AG04449 (cell line): ENCODE results near the gene USP36.
A peak's percentile ranks its signal among the peaks of the same experiment; 100 is the strongest.

Experiments
- CTCF ChIA-PET: fragments of 350-600 bp; formaldehyde crosslinking; extraction: SDS; loops from one replicate; lab custom pipeline; 2021; ENCODE audit warnings: antibody characterized with exemption; lab: Yijun Ruan, JAX
- POLR2A ChIA-PET: fragments of 400-600, 350-600 bp; formaldehyde crosslinking; extraction: SDS; loops from one replicate; lab custom pipeline; 2020; ENCODE audit warnings: antibody characterized with exemption, inconsistent platforms; lab: Yijun Ruan, JAX
- DNase-seq: peaks from one replicate; pipeline ENCODE4 v3.0.0-alpha.2; 2010; ENCODE audit warnings: low read depth, low spot score
- H3K4me3 ChIP-seq: 2 replicates; pipeline ENCODE4 v1.5.1; 2011; ENCODE audit warnings: low read depth, mild to moderate bottlenecking, control low read depth, low read length
- TF ChIP-seq, protein P1 (sequence below): IDR thresholded peaks from one replicate; pipeline ENCODE4 v1.5.1; 2011; ENCODE audit warnings: mild to moderate bottlenecking, moderate library complexity, low read length, control low read depth, inconsistent platforms; ENCODE audit not compliant: insufficient read depth; ENCODE audit errors: missing control alignments

USP36 gene

DNA sequence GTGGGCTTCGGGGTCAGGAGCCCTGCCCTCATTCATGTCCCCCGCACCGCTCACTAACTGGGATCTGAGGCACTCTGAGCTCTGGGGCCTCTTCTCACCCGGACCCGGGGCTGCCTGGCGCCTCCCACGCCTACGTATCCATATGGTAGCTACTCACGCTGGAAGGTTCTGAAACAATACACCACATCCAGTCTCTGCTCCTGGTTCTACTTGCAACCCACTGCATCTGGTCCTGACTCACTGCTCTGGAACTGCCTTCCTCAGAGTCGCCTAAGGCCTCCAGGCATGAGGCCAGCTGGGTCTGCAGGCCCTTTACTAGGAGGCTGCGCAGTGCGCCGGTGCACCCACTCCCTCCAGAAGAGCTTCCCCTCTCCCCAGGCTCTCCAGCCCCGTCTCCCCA, 18.1 kb downstream of the USP36 start:
- H3K4me3 ChIP-seq: peak overlapping the region; percentile 25
- TF ChIP-seq, protein P1, sequence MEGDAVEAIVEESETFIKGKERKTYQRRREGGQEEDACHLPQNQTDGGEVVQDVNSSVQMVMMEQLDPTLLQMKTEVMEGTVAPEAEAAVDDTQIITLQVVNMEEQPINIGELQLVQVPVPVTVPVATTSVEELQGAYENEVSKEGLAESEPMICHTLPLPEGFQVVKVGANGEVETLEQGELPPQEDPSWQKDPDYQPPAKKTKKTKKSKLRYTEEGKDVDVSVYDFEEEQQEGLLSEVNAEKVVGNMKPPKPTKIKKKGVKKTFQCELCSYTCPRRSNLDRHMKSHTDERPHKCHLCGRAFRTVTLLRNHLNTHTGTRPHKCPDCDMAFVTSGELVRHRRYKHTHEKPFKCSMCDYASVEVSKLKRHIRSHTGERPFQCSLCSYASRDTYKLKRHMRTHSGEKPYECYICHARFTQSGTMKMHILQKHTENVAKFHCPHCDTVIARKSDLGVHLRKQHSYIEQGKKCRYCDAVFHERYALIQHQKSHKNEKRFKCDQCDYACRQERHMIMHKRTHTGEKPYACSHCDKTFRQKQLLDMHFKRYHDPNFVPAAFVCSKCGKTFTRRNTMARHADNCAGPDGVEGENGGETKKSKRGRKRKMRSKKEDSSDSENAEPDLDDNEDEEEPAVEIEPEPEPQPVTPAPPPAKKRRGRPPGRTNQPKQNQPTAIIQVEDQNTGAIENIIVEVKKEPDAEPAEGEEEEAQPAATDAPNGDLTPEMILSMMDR: no peak
- DNase-seq: peak; percentile 94
- CTCF ChIA-PET: interaction anchor here (0.9 to 3.9 kb wide), 4 partner anchors 12 to 326 kb away, joined by 3 to 13 read pairs (median 4); no protein-coding TSS in a partner anchor
- POLR2A ChIA-PET: interaction anchor here (0.7 to 1.5 kb wide), 7 partner anchors 11 to 230 kb away, joined by 3 to 4 read pairs (median 3); partner anchors contain the start of gene USP36

DNA sequence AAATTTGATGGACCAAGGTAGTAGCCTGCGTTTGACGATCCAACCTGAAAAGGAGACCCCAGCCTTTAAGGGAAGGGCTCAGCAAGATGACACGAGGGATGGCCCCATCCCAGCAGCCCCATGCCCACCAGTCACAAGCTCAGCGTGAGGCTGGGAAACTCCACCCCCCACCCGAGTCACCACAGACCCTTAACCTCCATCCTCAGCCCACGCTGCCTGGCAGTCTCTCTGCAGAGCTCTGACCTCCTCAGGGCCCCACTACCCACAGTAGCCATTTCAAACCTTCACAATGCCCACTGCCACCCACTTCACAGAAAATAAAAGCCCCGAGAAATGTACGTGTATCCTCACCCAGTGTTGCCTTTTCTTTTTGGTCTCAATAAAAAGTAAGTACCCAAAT, 18.7 kb downstream of the USP36 start:
- DNase-seq: no peak
- ChIA-PET POLR2A (interaction anchor here (1.0 to 1.3 kb wide), 4 partner anchors 11 to 230 kb away, joined by 3 read pairs; partner anchors contain the start of gene USP36), CTCF (interaction anchor here (0.9 to 3.9 kb wide), 3 partner anchors 149 to 325 kb away, joined by 3 to 13 read pairs (median 3); no protein-coding TSS in a partner anchor)
- TF ChIP-seq, protein P1: no peak
- no peak overlapping the region for H3K4me3 ChIP-seq

DNA sequence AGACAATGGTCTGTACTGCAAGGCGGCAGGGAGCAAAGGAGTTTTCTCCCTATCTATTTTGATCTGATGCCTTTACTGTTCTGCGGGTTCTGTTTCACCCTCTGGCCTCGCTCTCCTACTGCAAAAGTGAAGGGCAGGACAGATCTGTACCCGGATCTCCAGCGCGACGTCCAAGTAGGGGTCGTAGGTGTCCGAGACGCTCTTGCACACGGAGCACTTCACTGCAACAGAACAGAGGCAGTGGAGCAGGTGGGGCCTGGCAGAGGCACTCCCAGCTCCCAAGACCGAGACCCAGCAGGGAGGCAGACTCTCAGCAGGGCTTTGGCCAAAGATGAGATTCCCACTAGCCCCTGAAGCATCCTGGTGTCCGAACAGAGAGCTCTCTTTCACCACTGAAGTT, 19.8 kb downstream of the USP36 start:
- TF ChIP-seq, protein P1: no peak
- POLR2A ChIA-PET: no interaction called here
- CTCF ChIA-PET: interaction anchor here (1.1 to 3.9 kb wide), 2 partner anchors 150 to 324 kb away, joined by 3 to 13 read pairs; no protein-coding TSS in a partner anchor
- DNase-seq: no peak
- no peak overlapping the region for H3K4me3 ChIP-seq

DNA sequence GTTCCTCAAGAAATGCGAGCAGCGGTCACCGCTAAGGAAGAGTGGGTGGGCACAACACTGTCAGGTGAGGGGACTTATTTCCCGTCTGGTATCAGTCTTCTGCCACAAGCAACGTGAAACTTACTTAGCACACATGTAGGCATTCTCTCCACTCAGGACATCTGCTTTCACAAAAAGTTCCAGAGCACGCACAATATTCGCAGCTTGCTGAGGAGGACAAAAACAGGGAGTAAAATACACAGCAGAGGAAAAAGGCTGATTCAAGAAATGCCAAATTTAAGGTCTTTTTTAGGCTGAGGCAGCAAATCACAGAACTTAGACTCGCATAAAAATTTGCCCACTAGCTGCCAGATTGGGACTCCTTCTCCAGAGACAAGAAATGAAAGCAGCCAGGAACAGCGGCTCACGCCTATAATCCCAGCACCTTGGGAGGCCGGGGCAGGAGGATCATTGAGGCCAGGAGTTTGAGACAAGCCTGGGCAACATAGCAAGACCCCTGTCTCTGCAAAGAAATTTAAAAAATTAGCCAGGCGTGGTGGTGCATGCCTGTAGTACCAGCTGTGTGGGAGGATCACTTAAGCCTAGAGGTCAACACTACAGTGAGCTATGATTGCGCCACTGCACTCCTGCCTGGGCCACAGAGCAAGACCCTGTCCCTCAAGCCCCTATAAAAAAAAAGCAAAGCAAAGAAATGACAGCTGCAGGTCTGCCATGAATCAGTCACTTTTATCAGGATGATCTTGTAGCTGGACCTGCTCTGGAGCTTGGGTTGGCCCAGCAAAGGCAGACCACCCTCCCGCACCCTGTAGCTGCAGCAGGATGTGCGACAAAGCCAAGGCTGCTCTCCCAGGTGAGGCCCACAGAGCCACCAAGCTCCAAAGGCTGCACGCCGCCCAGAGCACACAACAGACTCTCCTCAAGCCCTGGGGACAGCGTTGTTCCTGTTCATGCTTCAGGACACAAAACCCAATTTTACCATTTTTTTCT, 20.5 kb downstream of the USP36 start:
- POLR2A ChIA-PET: no interaction called here
- TF ChIP-seq, protein P1: no peak
- no peak for DNase-seq
- CTCF ChIA-PET: interaction anchor here (0.9 to 3.9 kb wide), 5 partner anchors 9 to 151 kb away, joined by 3 to 13 read pairs (median 7); no protein-coding TSS in a partner anchor
- H3K4me3 ChIP-seq: no peak overlapping the region

DNA sequence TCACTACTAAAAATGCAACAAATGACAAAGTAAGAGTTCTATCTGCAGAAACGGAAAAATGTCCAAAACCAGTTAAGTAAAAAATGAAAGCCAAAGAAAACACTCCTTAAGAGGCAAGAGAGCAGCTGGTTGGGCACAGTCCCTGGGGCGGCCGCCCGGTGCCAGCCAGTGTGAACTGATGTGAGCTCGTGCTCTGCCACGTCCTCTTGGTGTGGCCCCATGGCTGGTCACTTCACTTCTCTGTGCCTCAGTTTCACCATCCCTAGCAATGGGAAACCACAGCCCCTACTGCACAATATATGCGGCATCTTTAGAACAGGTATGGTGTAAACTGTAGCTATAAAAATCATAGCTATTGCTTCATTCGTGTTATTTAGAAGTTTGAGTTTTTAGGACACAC, 21.2 kb downstream of the USP36 start:
- ChIA-PET CTCF (interaction anchor here (0.9 to 2.0 kb wide), 4 partner anchors 10 to 152 kb away, joined by 3 to 11 read pairs (median 5); no protein-coding TSS in a partner anchor), POLR2A (no interaction called here)
- no peak overlapping the region for H3K4me3 ChIP-seq
- no peak for DNase-seq
- TF ChIP-seq, protein P1: no peak
